Trophoblast cell (in vitro differentiated cells and primary cell): Measurements from ENCODE around the gene RPS16.
A peak's percentile ranks its signal among the peaks of the same experiment; 100 is the strongest.

ENCODE experiments used
- DNase-seq, 2 donors: peaks; one replicate each; pipeline ENCODE4 v3.0.0-alpha.2; 2016
- H2AFZ ChIP-seq: 2 replicates; pipeline ENCODE4 v1.6.1; 2013; ENCODE audit warnings: low read length, moderate library complexity, mild to moderate bottlenecking; ENCODE audit not compliant: insufficient read depth, poor library complexity
- H2AK5ac ChIP-seq: 2 replicates; pipeline ENCODE4 v1.6.1; 2013; ENCODE audit warnings: mild to moderate bottlenecking, low read length
- H2BK120ac ChIP-seq: 2 replicates; pipeline ENCODE4 v1.6.1; 2013; ENCODE audit warnings: low read length, mild to moderate bottlenecking, moderate library complexity; ENCODE audit not compliant: insufficient read depth, poor library complexity
- H2BK12ac ChIP-seq: 2 replicates; pipeline ENCODE4 v1.6.1; 2013; ENCODE audit warnings: mild to moderate bottlenecking, low read length, moderate library complexity
- H2BK5ac ChIP-seq: 2 replicates; pipeline ENCODE4 v1.6.1; 2013; ENCODE audit warnings: low read length, low read depth, moderate library complexity, mild to moderate bottlenecking; ENCODE audit not compliant: poor library complexity
- H3K14ac ChIP-seq: 2 replicates; pipeline ENCODE4 v1.6.1; 2013; ENCODE audit warnings: mild to moderate bottlenecking, low read length
- H3K18ac ChIP-seq: 2 replicates; pipeline ENCODE4 v1.6.1; 2013; ENCODE audit warnings: mild to moderate bottlenecking, low read length
- H3K23ac ChIP-seq: 2 replicates; pipeline ENCODE4 v1.6.1; 2013; ENCODE audit warnings: low read length
- H3K27ac ChIP-seq: 2 replicates; pipeline ENCODE4 v1.5.1; 2013; ENCODE audit warnings: low read depth, mild to moderate bottlenecking, inconsistent platforms, low read length, moderate library complexity
- H3K27me3 ChIP-seq: 2 replicates; pipeline ENCODE4 v1.6.1; 2013; ENCODE audit warnings: inconsistent platforms, mild to moderate bottlenecking, low read length, moderate library complexity; ENCODE audit not compliant: insufficient read depth
- H3K36me3 ChIP-seq, 2 experiments: 1 replicate in 1 of 2; 2 replicates in 1 of 2; pipeline ENCODE4 v1.6.1; 2013; ENCODE audit warnings: low read length in 2 of 2, mild to moderate bottlenecking in 2 of 2, moderate library complexity in 1 of 2; ENCODE audit not compliant: insufficient read depth in 2 of 2, control insufficient read depth in 1 of 2
- H3K4ac ChIP-seq: 2 replicates; pipeline ENCODE4 v1.6.1; 2013; ENCODE audit warnings: low read depth, mild to moderate bottlenecking, low read length, moderate library complexity
- H3K4me1 ChIP-seq, 2 experiments: 1 replicate in 1 of 2; 2 replicates in 1 of 2; pipeline ENCODE4 v1.6.1; 2013; ENCODE audit warnings: low read length in 2 of 2, mild to moderate bottlenecking in 2 of 2, moderate library complexity in 1 of 2; ENCODE audit not compliant: insufficient read depth in 2 of 2, control insufficient read depth in 1 of 2
- H3K4me2 ChIP-seq: 2 replicates; pipeline ENCODE4 v1.6.1; 2013; ENCODE audit warnings: inconsistent platforms, mild to moderate bottlenecking, low read length, moderate library complexity
- H3K4me3 ChIP-seq: 2 replicates; pipeline ENCODE4 v1.5.1; 2013; ENCODE audit warnings: mild to moderate bottlenecking, low read depth, low read length, inconsistent platforms
- H3K79me1 ChIP-seq: one replicate; pipeline ENCODE4 v1.6.1; 2013; ENCODE audit warnings: low read length
- H3K79me2 ChIP-seq: 2 replicates; pipeline ENCODE4 v1.6.1; 2013; ENCODE audit warnings: low read length, mild to moderate bottlenecking; ENCODE audit not compliant: control insufficient read depth, insufficient read depth, poor library complexity
- H3K9ac ChIP-seq: 2 replicates; pipeline ENCODE4 v1.6.1; 2013; ENCODE audit warnings: mild to moderate bottlenecking, low read length
- H3K9me3 ChIP-seq: 2 replicates; pipeline ENCODE4 v1.6.1; 2013; ENCODE audit warnings: low read depth, mild to moderate bottlenecking, control low read depth, inconsistent platforms, low read length; ENCODE audit not compliant: insufficient read depth
- H4K12ac ChIP-seq: 2 replicates; pipeline ENCODE4 v1.6.1; 2013; ENCODE audit warnings: low read depth, mild to moderate bottlenecking, low read length, moderate library complexity
- H4K8ac ChIP-seq: 2 replicates; pipeline ENCODE4 v1.6.1; 2013; ENCODE audit warnings: low read depth, mild to moderate bottlenecking, low read length, moderate library complexity
- H4K91ac ChIP-seq: one replicate; pipeline ENCODE4 v1.6.1; 2013; ENCODE audit warnings: low read depth, mild to moderate bottlenecking, low read length, moderate library complexity
- WGBS: extraction: QIAGEN DNeasy Blood & Tissue Kit; methylation state at CpG from one replicate; pipeline ENCODE4 v1.1.7; 2013; ENCODE audit warnings: missing lambda C conversion rate; ENCODE audit not compliant: insufficient read length, insufficient coverage; ENCODE audit errors: extremely low coverage; 5-methylcytosine and 5-hydroxymethylcytosine counted together

RPS16 gene

DNA sequence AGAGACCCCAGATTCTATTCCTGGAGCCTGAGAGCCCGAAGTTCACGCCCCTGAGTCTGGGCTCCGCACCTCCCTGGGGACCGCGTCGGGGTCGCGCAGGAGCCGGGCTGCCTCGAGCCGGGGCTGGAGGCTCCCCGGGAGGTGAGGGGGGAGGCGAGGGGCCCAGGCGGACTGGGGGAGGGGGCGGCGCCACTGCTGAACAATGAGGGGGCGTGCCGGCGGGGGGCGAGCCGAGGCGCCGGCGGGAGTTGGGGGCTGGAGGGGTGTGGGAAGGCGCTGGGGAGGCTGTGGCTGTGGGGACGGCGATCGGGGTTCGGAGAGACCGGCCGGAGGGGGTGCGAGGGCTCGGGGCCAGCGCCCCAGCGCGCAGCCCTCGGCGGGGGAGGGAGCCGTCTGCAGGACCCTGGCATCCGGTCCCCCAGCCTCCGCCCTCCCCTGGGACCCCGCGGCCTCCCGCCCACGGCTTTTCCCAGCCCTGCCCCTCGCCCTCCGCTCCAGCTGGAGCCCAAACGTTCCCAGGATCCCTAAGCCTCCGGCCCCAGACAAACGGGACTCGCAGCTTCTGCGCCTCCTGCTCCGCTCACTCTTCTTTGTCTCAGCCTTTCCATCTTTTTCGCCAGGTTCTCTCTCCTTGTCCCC is 22.4 kb downstream of the RPS16 start:
- peaks cover 36 to 37% of the 10 kb centered on the region in 2 experiments for H3K36me3 ChIP-seq
- peak overlapping the region; percentile 97 for H3K4ac ChIP-seq
- H3K27ac ChIP-seq, result peak overlapping the region; percentile 86
- H3K79me1 ChIP-seq, result peaks cover 28% of the 10 kb centered on the region
- peak overlapping the region; percentile 95 for H2BK5ac ChIP-seq
- H3K9ac ChIP-seq, result peak overlapping the region; percentile 97
- H3K4me1 ChIP-seq, result peaks cover 23 to 28% of the 10 kb centered on the region in 2 experiments
- no CpG with 5 or more reads among the region's 54 CpGs for WGBS
- H4K8ac ChIP-seq, result peak overlapping the region; percentile 91
- no peaks in the 10 kb centered on the region for H3K27me3 ChIP-seq
- no peak overlapping the region for H3K23ac ChIP-seq
- peak overlapping the region; percentile 59 for H2BK12ac ChIP-seq
- H4K91ac ChIP-seq, result peak overlapping the region; percentile 99
- H4K12ac ChIP-seq, result peak overlapping the region; percentile 95
- peaks cover 30% of the 10 kb centered on the region for H3K79me2 ChIP-seq
- peak overlapping the region; percentile 80 for H3K4me3 ChIP-seq
- H3K9me3 ChIP-seq, result no peaks in the 10 kb centered on the region
- peak overlapping the region; percentile 73 for H3K4me2 ChIP-seq
- peak in 1 of 2 donors; percentile 50 for DNase-seq
- peak overlapping the region; percentile 95 for H2AK5ac ChIP-seq
- H2BK120ac ChIP-seq, result peak overlapping the region; percentile 94
- H3K18ac ChIP-seq, result peak overlapping the region; percentile 98
- H2AFZ ChIP-seq, result peak overlapping the region; percentile 61
- H3K14ac ChIP-seq, result peak overlapping the region; percentile 97

DNA sequence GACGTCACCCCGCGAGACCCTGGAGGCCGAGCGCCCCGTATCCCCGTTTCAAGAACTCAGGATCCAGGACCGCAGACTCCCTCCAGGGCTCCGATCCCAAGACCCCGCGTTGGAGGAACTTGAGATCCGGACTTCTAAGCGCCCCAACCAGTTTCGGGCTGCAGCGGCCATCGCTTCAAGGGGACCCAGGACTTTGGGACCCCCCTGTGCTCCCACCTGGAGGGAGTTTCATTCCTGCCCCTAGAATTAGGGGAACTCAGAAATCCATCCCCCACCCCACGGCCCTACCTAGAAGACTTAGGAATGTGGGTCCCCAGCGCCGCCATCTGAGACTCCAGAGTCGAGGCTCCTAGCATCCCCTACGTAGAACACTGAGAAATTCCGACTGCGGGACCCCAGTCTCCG is 22.9 kb downstream of the RPS16 start:
- no CpG with 5 or more reads among the region's 24 CpGs for WGBS
- peak overlapping the region; percentile 97 for H3K4ac ChIP-seq

DNA sequence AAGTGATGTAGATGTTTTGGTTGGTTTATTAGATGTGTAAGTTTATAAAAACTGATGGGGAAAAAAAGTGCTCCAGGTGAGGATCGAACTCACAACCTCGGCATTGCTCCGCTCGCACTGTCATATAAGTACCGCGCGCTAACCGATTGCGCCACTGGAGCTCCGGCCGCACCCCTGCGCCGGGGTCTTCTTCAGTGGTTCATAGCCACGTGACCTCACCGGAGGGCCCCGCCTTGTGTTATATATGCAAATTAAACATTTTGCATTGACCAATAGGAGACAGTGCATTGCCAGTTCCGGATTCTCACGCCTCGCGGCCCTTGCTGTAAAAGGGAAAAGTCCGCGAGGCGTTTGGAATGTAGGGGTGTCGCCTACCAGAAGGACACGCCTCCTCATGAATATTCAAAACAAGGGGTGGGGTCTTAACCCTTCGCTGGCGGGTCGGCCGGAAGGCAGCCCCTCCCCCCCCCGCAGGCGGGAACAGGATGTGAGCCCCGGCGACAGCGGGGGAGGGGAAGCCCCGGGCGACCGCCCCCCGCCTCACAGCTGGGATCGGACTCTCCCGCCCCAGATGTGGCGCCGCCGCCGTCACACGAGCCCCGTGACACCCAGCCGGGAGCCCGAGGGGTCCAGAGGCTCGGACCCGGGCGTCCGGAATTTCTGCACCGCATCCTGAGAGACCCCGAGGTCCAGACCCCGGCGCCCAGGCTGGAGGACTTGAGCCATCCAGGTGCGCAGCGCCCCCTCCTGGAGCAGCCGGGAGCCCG is 23.5 kb downstream of the RPS16 start, which contains the start of gene PLEKHG2:
Gene PLEKHG2, plus strand, starts transcription at position 570 of the 767 bp plus-strand sequence. CDS start 1,418 bp downstream, outside the sequence.
- peak within 1 kb of the TSS; percentile 95 for H2AK5ac ChIP-seq
- H4K91ac ChIP-seq, result peak within 1 kb of the TSS; percentile 99
- peak within 1 kb of the TSS; percentile 97 for H3K14ac ChIP-seq
- peak within 1 kb of the TSS; percentile 94 for H2BK120ac ChIP-seq
- peak within 1 kb of the TSS; percentile 95 for H4K12ac ChIP-seq
- H3K23ac ChIP-seq, result no peak within 1 kb of the TSS
- H2BK5ac ChIP-seq, result peak within 1 kb of the TSS; percentile 95
- H4K8ac ChIP-seq, result peak within 1 kb of the TSS; percentile 91
- peak within 1 kb of the TSS; percentile 98 for H3K18ac ChIP-seq
- peak within 1 kb of the TSS; percentile 59 for H2BK12ac ChIP-seq
- H3K79me2 ChIP-seq, result peaks cover 40% of the 10 kb centered on the region
- H3K4ac ChIP-seq, result peak within 1 kb of the TSS; percentile 97
- H3K79me1 ChIP-seq, result peaks cover 36% of the 10 kb centered on the region
- H3K27ac ChIP-seq, result peak within 1 kb of the TSS; percentile 86
- peak within 1 kb of the TSS; percentile 80 for H3K4me3 ChIP-seq
- H2AFZ ChIP-seq, result peak within 1 kb of the TSS; percentile 61
- H3K9ac ChIP-seq, result peak within 1 kb of the TSS; percentile 97
- peak; percentile 99 to 100 for DNase-seq
- peaks cover 30 to 36% of the 10 kb centered on the region in 2 experiments for H3K4me1 ChIP-seq
- H3K27me3 ChIP-seq, result no peaks in the 10 kb centered on the region
- H3K36me3 ChIP-seq, result peaks cover 35 to 36% of the 10 kb centered on the region in 2 experiments
- H3K4me2 ChIP-seq, result peak within 1 kb of the TSS; percentile 73
- no peaks in the 10 kb centered on the region for H3K9me3 ChIP-seq
- WGBS, result no CpG with 5 or more reads among the region's 60 CpGs

More for the DNA sequence above, 22.9 kb downstream of the RPS16 start:
- peak overlapping the region; percentile 95 for H2BK5ac ChIP-seq
- H2BK120ac ChIP-seq, result peak overlapping the region; percentile 94
- no peaks in the 10 kb centered on the region for H3K27me3 ChIP-seq
- H4K12ac ChIP-seq, result peak overlapping the region; percentile 95
- H3K9me3 ChIP-seq, result no peaks in the 10 kb centered on the region
- H3K4me2 ChIP-seq, result peak overlapping the region; percentile 73
- peaks cover 27 to 32% of the 10 kb centered on the region in 2 experiments for H3K4me1 ChIP-seq
- peak overlapping the region; percentile 91 for H4K8ac ChIP-seq
- H3K79me1 ChIP-seq, result peaks cover 30% of the 10 kb centered on the region
- peak overlapping the region; percentile 80 for H3K4me3 ChIP-seq
- no peak for DNase-seq
- H3K36me3 ChIP-seq, result peaks cover 38 to 39% of the 10 kb centered on the region in 2 experiments
- H3K9ac ChIP-seq, result peak overlapping the region; percentile 97
- H3K23ac ChIP-seq, result no peak overlapping the region
- H4K91ac ChIP-seq, result peak overlapping the region; percentile 99
- H3K18ac ChIP-seq, result peak overlapping the region; percentile 98
- peak overlapping the region; percentile 59 for H2BK12ac ChIP-seq
- peak overlapping the region; percentile 95 for H2AK5ac ChIP-seq
- peak overlapping the region; percentile 86 for H3K27ac ChIP-seq
- H3K14ac ChIP-seq, result peak overlapping the region; percentile 97
- H2AFZ ChIP-seq, result peak overlapping the region; percentile 61
- peaks cover 35% of the 10 kb centered on the region for H3K79me2 ChIP-seq

DNA sequence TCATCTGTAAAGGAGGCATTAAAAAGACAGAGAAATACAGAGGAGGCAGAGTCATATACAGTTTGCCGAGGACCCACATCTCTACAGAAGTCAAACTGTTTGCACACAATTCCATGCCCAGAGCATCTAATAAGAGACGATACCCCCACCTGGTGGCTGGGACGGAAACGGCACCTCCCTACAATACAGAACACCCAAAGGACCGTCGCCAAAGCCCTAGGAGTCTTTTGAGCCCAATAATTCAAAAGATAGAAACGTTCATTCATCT is 24.0 kb downstream of the RPS16 start:
- H3K9me3 ChIP-seq, result no peaks in the 10 kb centered on the region
- H3K27me3 ChIP-seq, result no peaks in the 10 kb centered on the region
- no peak overlapping the region for H2BK120ac ChIP-seq
- H3K4me2 ChIP-seq, result peak overlapping the region; percentile 18
- no peak overlapping the region for H3K14ac ChIP-seq
- peak; percentile 94 to 98 for DNase-seq
- H3K4me3 ChIP-seq, result no peak overlapping the region
- H4K12ac ChIP-seq, result no peak overlapping the region
- H4K8ac ChIP-seq, result no peak overlapping the region
- no peak overlapping the region for H2BK12ac ChIP-seq
- no peak overlapping the region for H3K27ac ChIP-seq
- H3K23ac ChIP-seq, result no peak overlapping the region
- H3K18ac ChIP-seq, result no peak overlapping the region
- no peak overlapping the region for H2BK5ac ChIP-seq
- H2AFZ ChIP-seq, result no peak overlapping the region
- WGBS, result no CpG with 5 or more reads among the region's 7 CpGs
- peaks cover 30 to 36% of the 10 kb centered on the region in 2 experiments for H3K4me1 ChIP-seq
- no peak overlapping the region for H3K9ac ChIP-seq
- peaks cover 31% of the 10 kb centered on the region in 2 experiments for H3K36me3 ChIP-seq
- peaks cover 45% of the 10 kb centered on the region for H3K79me2 ChIP-seq
- no peak overlapping the region for H3K4ac ChIP-seq
- H4K91ac ChIP-seq, result no peak overlapping the region
- peaks cover 41% of the 10 kb centered on the region for H3K79me1 ChIP-seq
- no peak overlapping the region for H2AK5ac ChIP-seq
